Esophagus squamous epithelium (tissue), 4 donors: ENCODE measurements around the gene TRAF2.

Source experiments
- POLR2A ChIP-seq, 4 donors: fragments of 450-650 bp; IDR thresholded peaks; one replicate each; pipeline ENCODE4 v1.6.1; 2017; ENCODE audit warnings: antibody characterized with exemption in 4 of 4, mild to moderate bottlenecking in 4 of 4, moderate library complexity in 3 of 4
- TF ChIP-seq, protein P1 (sequence below), 6 experiments: fragments of 450-650 bp in 4 of 6; fragments of 200-600 bp in 2 of 6; sonication (generic) in 2 of 6; IDR thresholded peaks; one replicate each; pipeline ENCODE4 v1.5.1; 2016 to 2019; ENCODE audit warnings: antibody characterized with exemption in 6 of 6, mild to moderate bottlenecking in 4 of 6, moderate library complexity in 4 of 6

GRCh38 chr9:136857581-136858412, 28.5 kb upstream of the TRAF2 start:
- no peak for TF ChIP-seq POLR2A (IDR thresholded peaks at IDR 0.05)
- TF ChIP-seq, protein P1, sequence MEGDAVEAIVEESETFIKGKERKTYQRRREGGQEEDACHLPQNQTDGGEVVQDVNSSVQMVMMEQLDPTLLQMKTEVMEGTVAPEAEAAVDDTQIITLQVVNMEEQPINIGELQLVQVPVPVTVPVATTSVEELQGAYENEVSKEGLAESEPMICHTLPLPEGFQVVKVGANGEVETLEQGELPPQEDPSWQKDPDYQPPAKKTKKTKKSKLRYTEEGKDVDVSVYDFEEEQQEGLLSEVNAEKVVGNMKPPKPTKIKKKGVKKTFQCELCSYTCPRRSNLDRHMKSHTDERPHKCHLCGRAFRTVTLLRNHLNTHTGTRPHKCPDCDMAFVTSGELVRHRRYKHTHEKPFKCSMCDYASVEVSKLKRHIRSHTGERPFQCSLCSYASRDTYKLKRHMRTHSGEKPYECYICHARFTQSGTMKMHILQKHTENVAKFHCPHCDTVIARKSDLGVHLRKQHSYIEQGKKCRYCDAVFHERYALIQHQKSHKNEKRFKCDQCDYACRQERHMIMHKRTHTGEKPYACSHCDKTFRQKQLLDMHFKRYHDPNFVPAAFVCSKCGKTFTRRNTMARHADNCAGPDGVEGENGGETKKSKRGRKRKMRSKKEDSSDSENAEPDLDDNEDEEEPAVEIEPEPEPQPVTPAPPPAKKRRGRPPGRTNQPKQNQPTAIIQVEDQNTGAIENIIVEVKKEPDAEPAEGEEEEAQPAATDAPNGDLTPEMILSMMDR (IDR thresholded peaks at IDR 0.05) = no peak
